ENCODE data around the gene CACNA1C.
"Not testable (repeated sequence)": the region's sequence is repeated elsewhere in the genome, so short reads cannot be mapped to it uniquely, and the experiment has no call there.

CACNA1C gene

DNA sequence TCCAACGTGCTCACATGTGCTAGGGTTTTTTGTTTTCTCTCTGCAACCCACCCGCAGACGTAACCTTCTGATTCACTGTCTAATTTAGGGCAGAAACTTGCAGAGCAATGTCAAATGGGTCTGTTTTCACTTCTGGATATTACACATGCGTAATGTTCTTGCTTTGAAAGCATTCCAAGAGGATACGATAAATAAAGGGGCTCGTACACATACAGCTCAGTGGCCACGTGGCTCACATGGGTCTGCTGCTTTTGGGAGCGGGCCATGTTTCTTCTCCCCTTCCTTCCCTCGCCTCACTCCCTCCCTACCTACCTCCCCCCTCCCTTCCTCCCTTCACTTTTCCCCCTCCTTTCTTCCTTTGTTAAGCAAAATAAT is 23.4 kb downstream of the CACNA1C start:
- no peak for DNase-seq (ENCODE audit: low read depth)

GRCh38 chr12:2076728-2077127 is 23.9 kb downstream of the CACNA1C start:
- no peak for DNase-seq (ENCODE audit: low read depth)

GRCh38 chr12:2080604-2081003 is 27.8 kb downstream of the CACNA1C start:
- DNase-seq (ENCODE audit: low read depth), result no peak

DNA sequence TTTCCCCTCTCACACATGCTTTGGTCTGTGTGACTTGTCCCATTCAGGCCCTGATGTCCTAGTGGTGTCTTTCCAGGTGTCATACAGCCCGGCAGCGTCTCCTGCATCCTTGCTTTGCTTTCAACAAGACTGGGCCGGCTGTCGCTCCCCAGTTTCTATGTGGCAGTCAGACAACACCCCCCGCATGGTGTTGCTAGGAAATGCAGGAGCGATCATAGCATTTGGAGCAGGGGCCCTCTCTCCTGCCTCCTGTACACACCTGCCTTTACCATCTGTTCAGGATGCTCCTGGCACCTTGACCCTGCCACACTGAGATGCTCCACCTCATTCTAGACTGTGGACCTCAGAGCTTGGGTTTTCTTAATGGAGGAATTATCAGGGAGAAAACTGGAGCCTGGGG is 29.5 kb downstream of the CACNA1C start:
- DNase-seq (ENCODE audit: low read depth), result no peak

- DNase-seq (ENCODE audit: low read depth), result no peak
Observed at GRCh38 chr12:2083008-2083407, 30.2 kb downstream of the CACNA1C start.

GRCh38 chr12:2083561-2083960 is 30.8 kb downstream of the CACNA1C start:
- DNase-seq (ENCODE audit: low read depth), result no peak

DNA sequence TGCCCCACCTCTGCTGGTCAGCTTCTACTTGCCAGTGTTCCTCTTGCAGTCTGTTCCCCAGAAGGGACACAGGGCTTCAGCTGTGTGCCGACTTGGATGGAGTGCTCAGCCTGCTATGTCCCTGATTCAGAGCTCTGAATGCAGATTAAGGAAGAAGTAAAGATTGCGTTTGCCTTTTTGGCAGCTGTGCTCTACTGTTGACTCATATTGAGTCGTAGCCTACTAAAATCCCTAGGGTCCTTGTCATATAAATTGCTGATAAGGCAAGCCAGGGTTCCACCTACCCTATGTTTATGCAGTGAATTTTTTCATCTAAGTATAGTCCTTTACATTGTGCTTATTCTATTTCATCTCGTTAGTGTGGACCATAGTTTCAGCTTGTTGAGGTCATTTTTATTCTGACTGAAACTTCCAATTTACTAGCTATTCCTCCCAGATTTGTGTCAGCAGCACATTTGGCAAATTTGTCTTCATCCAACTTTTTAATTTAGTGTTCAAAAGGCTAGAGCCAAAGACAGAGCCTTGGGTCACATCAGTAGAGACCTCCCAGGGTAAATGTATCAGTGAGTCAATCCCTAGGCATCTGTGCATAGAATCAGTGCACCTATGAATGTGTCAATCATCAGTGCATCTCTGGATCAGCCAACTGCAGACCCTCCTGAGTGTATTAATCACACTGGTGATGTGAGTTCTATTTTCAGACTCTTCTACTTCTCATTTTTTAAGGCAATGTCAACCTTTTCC is 31.9 kb downstream of the CACNA1C start:
- DNase-seq (ENCODE audit: low read depth), result no peak

- no peak for DNase-seq (ENCODE audit: low read depth)
Observed at GRCh38 chr12:2092354-2092753, 39.6 kb downstream of the CACNA1C start.

DNA sequence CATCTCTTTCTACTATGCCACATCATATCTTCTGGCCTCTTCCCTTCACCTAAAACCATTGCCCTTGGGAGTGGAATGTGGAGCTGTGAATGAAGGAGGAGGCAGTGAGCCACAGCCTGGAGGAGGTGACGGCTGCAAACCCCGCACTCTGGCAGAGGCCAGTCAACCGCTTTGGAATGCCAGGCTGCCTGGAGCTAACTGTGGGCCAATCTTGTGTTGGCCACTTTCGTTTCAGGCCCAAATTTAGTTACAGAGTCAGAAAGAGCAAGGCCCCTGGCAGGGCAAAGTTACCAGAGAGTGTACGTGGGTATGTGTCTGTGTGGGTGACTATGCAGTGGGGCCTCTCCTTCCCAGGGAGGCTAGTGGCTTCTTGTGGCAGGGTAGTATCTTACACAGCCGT is 40.1 kb downstream of the CACNA1C start:
- DNase-seq (ENCODE audit: low read depth), result no peak

- DNase-seq (ENCODE audit: low read depth), result no peak
Observed at GRCh38 chr12:2094597-2094996, 41.8 kb downstream of the CACNA1C start.

GRCh38 chr12:2095878-2096277 is 43.1 kb downstream of the CACNA1C start:
- no peak for DNase-seq (ENCODE audit: low read depth)

- DNase-seq (ENCODE audit: low read depth), result no peak
Observed at GRCh38 chr12:2097617-2098016, 44.8 kb downstream of the CACNA1C start.

GRCh38 chr12:2098852-2099251 is 46.1 kb downstream of the CACNA1C start:
- no peak for DNase-seq (ENCODE audit: low read depth)

- DNase-seq (ENCODE audit: low read depth), result no peak
Observed at GRCh38 chr12:2099595-2099994, 46.8 kb downstream of the CACNA1C start.

DNA sequence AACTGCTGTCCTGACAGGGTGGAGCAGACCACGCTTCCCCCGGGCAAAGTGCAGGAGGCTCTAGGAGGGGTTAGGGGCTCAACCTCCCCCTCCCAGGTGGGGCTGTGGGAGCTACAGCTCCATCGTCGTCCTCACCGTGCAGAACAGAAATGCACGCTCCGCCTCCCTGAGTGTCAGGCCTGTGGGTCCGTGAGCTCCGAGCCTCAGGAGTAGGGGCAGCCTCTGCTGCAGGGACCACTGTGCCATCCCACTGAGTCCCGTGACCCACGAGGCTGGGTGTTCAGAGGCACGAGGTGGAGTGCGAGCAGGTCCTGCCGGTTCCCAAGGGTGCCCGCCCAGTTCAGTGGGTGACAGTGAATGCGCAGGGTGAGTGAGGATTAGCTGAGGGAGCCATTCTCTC is 48.6 kb downstream of the CACNA1C start:
- DNase-seq (ENCODE audit: low read depth), result no peak

DNA sequence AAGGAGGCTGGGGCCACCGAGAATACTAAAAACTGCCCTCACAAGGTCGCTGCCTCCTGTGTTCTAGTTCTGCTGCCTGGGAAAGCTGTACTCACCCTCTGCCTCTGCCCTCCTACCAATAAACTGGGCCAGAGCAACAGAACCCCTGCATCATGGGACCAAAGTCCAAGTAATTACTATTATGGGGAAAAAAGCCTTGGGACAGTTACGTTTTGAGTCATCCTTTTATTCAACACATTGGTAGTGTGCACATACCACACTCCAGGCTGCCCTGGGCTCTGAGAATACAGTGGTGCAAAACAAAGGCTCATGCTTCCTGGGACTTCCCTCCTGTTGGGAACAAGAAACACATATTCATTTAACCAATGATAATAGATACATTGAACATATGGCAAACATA is 49.0 kb downstream of the CACNA1C start:
- no peak for DNase-seq (ENCODE audit: low read depth)

- not testable (repeated sequence) for DNase-seq (ENCODE audit: low read depth)
Observed at GRCh38 chr12:2102736-2103135, 49.9 kb downstream of the CACNA1C start.

DNA sequence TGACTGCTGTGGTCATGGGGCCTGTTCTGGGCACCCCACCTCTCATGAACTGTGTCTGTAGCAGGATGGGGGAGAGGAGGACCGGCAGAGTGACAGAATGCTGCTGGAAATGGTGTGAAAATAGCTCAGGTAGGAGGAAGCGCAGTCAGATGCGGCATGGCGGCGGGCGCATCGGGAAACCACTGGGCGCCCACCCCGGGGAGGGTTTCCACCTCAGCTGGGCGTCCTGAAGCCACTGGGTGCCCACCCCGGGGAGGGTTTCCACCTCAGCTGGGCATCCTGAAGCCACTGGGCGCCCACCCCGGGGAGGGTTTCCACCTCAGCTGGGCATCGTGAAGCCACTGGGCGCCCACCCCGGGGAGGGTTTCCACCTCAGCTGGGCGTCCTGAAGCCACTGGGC is 52.6 kb downstream of the CACNA1C start:
- DNase-seq (ENCODE audit: low read depth), result not testable (repeated sequence)

- DNase-seq (ENCODE audit: low read depth), result no peak
Observed at GRCh38 chr12:2108166-2108565, 55.4 kb downstream of the CACNA1C start.

DNA sequence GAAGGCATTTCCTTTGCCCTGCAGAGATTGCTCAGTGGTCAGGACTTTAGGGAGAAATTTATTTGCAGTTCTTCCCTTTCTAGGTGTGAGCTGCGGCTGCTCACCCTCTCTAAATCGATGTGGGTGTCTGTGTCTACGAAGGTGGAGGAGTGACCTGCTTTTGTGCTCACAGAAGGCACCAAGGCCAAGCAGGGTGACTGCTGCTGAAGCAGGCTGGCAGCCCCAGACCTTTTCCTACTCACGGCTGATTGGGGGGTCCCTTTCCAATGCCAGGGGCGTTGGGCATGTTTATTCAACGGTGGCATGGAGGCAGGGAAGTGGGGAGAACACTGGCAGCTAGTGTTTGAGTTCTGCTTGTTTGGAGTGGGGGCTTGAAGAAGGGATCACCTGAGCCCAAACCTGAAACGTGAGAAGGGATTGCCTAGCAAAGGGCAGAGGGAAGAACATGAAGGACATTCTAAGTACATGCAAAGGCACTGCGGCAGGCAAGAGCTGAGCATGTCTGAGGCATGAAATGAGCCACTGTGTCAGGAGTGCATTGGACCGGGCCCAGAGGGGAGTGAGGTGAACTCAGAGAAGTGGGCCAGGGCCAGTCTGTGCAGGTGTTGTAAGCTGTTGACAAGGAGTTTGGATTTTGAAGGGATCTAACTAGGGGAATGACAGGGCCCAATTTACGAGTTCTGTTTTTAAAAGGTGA is 56.3 kb downstream of the CACNA1C start:
- no peak for DNase-seq (ENCODE audit: low read depth)

DNA sequence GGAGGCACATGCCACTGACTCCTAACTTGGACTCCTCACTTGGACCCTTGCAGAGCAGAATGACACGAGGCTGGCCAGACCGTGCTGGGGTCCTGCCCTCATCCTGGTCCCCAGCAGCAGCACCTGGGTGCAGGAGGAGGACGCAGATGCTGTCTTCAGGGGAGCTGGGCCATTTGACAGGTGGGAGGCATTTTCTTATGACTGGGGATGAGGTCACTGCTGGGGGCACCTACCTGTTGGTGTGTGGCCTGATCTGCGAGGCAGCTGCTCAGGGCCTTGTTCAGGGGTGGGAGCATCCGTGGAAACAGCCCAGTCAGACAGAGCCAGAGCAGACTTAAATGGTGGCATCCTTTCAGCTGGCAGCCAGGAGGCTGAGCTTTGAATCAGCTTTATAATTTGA is 57.3 kb downstream of the CACNA1C start:
- DNase-seq (ENCODE audit: low read depth), result no peak

- DNase-seq (ENCODE audit: low read depth), result no peak
Observed at GRCh38 chr12:2110849-2111566, 58.2 kb downstream of the CACNA1C start.

DNA sequence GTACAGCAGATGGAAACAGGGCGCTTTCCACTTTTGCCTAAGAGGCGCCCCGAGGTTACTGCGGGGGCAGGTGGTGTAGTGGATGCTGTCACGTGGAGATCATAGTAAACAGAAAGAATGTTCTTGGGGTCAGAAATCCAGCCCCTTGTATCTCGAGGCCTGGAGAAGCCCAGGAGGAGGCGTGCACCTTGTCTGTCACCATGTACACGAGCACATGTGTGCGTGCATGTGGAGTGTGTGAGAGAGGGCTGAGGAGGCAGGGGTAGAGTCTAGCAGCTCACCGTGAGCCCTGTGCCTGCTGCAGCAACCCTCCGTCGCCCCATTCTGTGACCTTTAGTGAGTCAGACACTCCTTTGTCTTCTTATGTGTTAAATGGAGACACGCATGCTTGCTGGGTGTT is 59.0 kb downstream of the CACNA1C start:
- DNase-seq (ENCODE audit: low read depth), result no peak

All from stimulated activated CD8-positive, alpha-beta memory T cell treated with anti-CD3 and anti-CD28 coated beads, Interleukin-15, amount 100 ng/mL, for 24 hours (primary cell).